Spleen (tissue), 7 donors: ENCODE measurements around the gene ACER3.

Experiments used
- POLR2A ChIP-seq, 3 donors: fragments of 450-650 bp; IDR thresholded peaks; one replicate each; pipeline ENCODE4 v1.5.1; 2017; ENCODE audit warnings: antibody characterized with exemption in 3 of 3, mild to moderate bottlenecking in 1 of 3
- TF ChIP-seq, protein P1 (sequence below), 11 experiments: fragments of 200-600 bp in 7 of 11; fragments of 450-650 bp in 4 of 11; sonication (generic) in 4 of 11; IDR thresholded peaks in 8 of 11; conservative IDR thresholded peaks in 3 of 11; 1 replicate in 7 of 11; 2 replicates in 4 of 11; pipeline versions ENCODE4 v1.4.0 to v1.8.0; 2016 to 2021; ENCODE audit warnings: antibody characterized with exemption in 11 of 11, inconsistent platforms in 4 of 11, mild to moderate bottlenecking in 1 of 11
- donor health status: DM: no; HTN: no; CAD: no; lungs with moderate emphysema.
- donor health status: DM: no; HTN: no; CAD: no.
- donor health status: DM: no; HTN: no; CAD: no.

DNA sequence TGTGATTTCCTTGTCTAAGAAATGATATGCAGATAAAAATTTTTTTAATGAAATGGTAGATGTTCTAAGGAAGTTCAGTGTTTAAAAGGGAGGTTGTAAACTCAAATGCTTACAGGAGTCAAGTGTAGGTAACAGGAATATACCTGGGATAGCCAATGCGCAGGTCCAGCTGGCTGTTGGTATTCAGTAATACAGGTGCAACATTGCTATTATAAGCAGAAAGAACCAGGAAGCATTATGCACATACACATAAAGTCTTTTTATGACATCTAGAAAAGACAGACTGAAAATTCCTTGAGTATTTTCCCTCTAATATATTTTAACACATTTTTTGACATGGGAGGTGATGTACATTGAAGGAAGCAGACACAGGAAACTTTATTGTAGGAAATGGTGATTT, 129.9 kb downstream of the ACER3 start:
- TF ChIP-seq, protein P1, sequence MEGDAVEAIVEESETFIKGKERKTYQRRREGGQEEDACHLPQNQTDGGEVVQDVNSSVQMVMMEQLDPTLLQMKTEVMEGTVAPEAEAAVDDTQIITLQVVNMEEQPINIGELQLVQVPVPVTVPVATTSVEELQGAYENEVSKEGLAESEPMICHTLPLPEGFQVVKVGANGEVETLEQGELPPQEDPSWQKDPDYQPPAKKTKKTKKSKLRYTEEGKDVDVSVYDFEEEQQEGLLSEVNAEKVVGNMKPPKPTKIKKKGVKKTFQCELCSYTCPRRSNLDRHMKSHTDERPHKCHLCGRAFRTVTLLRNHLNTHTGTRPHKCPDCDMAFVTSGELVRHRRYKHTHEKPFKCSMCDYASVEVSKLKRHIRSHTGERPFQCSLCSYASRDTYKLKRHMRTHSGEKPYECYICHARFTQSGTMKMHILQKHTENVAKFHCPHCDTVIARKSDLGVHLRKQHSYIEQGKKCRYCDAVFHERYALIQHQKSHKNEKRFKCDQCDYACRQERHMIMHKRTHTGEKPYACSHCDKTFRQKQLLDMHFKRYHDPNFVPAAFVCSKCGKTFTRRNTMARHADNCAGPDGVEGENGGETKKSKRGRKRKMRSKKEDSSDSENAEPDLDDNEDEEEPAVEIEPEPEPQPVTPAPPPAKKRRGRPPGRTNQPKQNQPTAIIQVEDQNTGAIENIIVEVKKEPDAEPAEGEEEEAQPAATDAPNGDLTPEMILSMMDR (IDR thresholded peaks at IDR 0.05 in 8 of 11, conservative IDR thresholded peaks at IDR 0.05 in 3 of 11), result no peak
- no peak for TF ChIP-seq POLR2A (IDR thresholded peaks at IDR 0.05)
